Motor neuron (in vitro differentiated cells): ENCODE measurements around the gene SEPTIN14. TPM values are rescaled to one million over a fixed set of nuclear protein-coding genes. Genes with fewer than 3 reads are reported as not detected.
"Not testable (repeated sequence)": the region's sequence is repeated elsewhere in the genome, so short reads cannot be mapped to it uniquely, and the experiment has no call there.

Experiments
- ATAC-seq, 8 experiments: fragments of 200-7000 bp; cut with Tn5 transposase; replicated peaks in 6 of 8; 2 replicates each; pipeline ENCODE4 v1.8.0; 2021; ENCODE audit warnings: mild to moderate bottlenecking in 8 of 8, moderate library complexity in 8 of 8
- H3K27ac ChIP-seq, 2 donors: fragments of 250-450 bp; sonication (Bioruptor Pico); 2 replicates each; pipeline ENCODE4 v1.9.0; 2021; ENCODE audit warnings: antibody characterized with exemption in 2 of 2, mild to moderate bottlenecking in 2 of 2, moderate library complexity in 1 of 2
- H3K4me1 ChIP-seq, 2 donors: fragments of 250-450 bp; sonication (Bioruptor Pico); replicated peaks in 1 of 2; 2 replicates each; pipeline ENCODE4 v1.6.1; 2021; ENCODE audit warnings: antibody characterized with exemption in 2 of 2, mild to moderate bottlenecking in 2 of 2, moderate library complexity in 1 of 2
- H3K4me3 ChIP-seq, 5 donors: fragments of 250-450 bp; sonication (Bioruptor Pico); 2 replicates each; pipeline ENCODE4 v1.9.0; 2021; ENCODE audit warnings: antibody characterized with exemption in 5 of 5, mild to moderate bottlenecking in 5 of 5, moderate library complexity in 4 of 5
- WGBS, 10 experiments: fragments of 450-650 bp; shearing (Covaris generic); methylation state at CpG; one replicate each; pipeline ENCODE4 v1.0.0; 2022; 5-methylcytosine and 5-hydroxymethylcytosine counted together
- in situ Hi-C, 9 experiments: fragments of 400-800 bp; cut with MboI; loops; one replicate each; pipeline ENCODE4 v1.15.0; 2021; ENCODE audit warnings: low sequenced_read_pairs in 9 of 9, low pct_unique_long_range_greater_than_20kb in 2 of 9; ENCODE audit not compliant: unreplicated experiment in 9 of 9
- total RNA-seq, 8 experiments: library from RNA; unstranded; fragments of 300-600 nt; gene quantifications; 2 replicates each; pipeline versions ENCODE4 v1.2.3 to v1.2.4, GENCODE V29; 2022

Gene SEPTIN14
- total RNA-seq, 8 experiments from 2014 or later = 0.05 to 0.19 TPM; not detected in 6

GRCh38 chr7:55868989-55869388, 6.4 kb upstream of the SEPTIN14 start:
- H3K4me3 ChIP-seq, ATAC-seq, H3K27ac ChIP-seq, H3K4me1 ChIP-seq, in situ Hi-C loops: not testable (repeated sequence)
- 47% methylated on average over 2 of the region's 7 CpGs; no CpG with 5 or more reads in 9 of the 10 experiments for WGBS, 10 experiments

GRCh38 chr7:55845164-55845563, 17.4 kb downstream of the SEPTIN14 start:
- ATAC-seq, H3K4me1 ChIP-seq, H3K27ac ChIP-seq, H3K4me3 ChIP-seq, in situ Hi-C loops: not testable (repeated sequence)
- 0 to 67% (median 33%) methylated on average over 1 of the region's 1 CpG; no CpG with 5 or more reads in 5 of the 10 experiments for WGBS, 10 experiments

GRCh38 chr7:55838595-55838994, 24.0 kb downstream of the SEPTIN14 start:
- no peak for ATAC-seq
- WGBS, 10 experiments = 40 to 100% (median 84%) methylated on average over 1 to 3 of the region's 4 CpGs; no CpG with 5 or more reads in 2 of the 10 experiments
- in situ Hi-C loops = no loop called here
- H3K4me3 ChIP-seq = no peak overlapping the region
- H3K4me1 ChIP-seq = no peaks in the 10 kb centered on the region
- H3K27ac ChIP-seq = no peak overlapping the region

GRCh38 chr7:55827577-55827976, 35.0 kb downstream of the SEPTIN14 start:
- in situ Hi-C loops = no loop called here
- Histone ChIP-seq H3K4me3 (no peak overlapping the region), H3K4me1 (no peaks in the 10 kb centered on the region), H3K27ac (no peak overlapping the region)
- WGBS, 10 experiments = 0 to 100% (median 33%) methylated on average over 1 of the region's 1 CpG; no CpG with 5 or more reads in 6 of the 10 experiments
- no peak for ATAC-seq

- in situ Hi-C loops = no loop called here
- H3K4me1 ChIP-seq = no peaks in the 10 kb centered on the region
- no peak overlapping the region for H3K4me3 ChIP-seq
- H3K27ac ChIP-seq = no peak overlapping the region
- WGBS, 10 experiments = 0 to 86% (median 39%) methylated on average over 1 to 2 of the region's 2 CpGs
- no peak for ATAC-seq
Observed at GRCh38 chr7:55818686-55819085, 43.9 kb downstream of the SEPTIN14 start.

GRCh38 chr7:55797260-55797659, 65.3 kb downstream of the SEPTIN14 start:
- H3K4me1 ChIP-seq, ATAC-seq, H3K27ac ChIP-seq, H3K4me3 ChIP-seq, in situ Hi-C loops: not testable (repeated sequence)
- 0 to 90% (median 29%) methylated on average over 1 of the region's 1 CpG; no CpG with 5 or more reads in 3 of the 10 experiments for WGBS, 10 experiments

GRCh38 chr7:55794527-55794926, 68.0 kb downstream of the SEPTIN14 start:
- peak in 1 of 8 experiments; percentile 25 for ATAC-seq
- in situ Hi-C loops = no loop called here
- Histone ChIP-seq H3K4me3 (no peak overlapping the region), H3K27ac (no peak overlapping the region), H3K4me1 (no peaks in the 10 kb centered on the region)
- 58 to 90% (median 86%) methylated on average over 2 to 8 of the region's 10 CpGs; no CpG with 5 or more reads in 1 of the 10 experiments for WGBS, 10 experiments

- no peaks in the 10 kb centered on the region for H3K4me1 ChIP-seq
- ATAC-seq = no peak
- no peak overlapping the region for H3K4me3 ChIP-seq
- H3K27ac ChIP-seq = no peak overlapping the region
- 76 to 100% (median 89%) methylated on average over 2 to 5 of the region's 5 CpGs; no CpG with 5 or more reads in 1 of the 10 experiments for WGBS, 10 experiments
- in situ Hi-C loops = no loop called here
Observed at GRCh38 chr7:55792048-55792447, 70.5 kb downstream of the SEPTIN14 start.

- no peak overlapping the region for H3K27ac ChIP-seq
- in situ Hi-C loops = no loop called here
- no peaks in the 10 kb centered on the region for H3K4me1 ChIP-seq
- no peak overlapping the region for H3K4me3 ChIP-seq
- 40 to 89% (median 53%) methylated on average over 1 to 6 of the region's 6 CpGs; no CpG with 5 or more reads in 3 of the 10 experiments for WGBS, 10 experiments
- no peak for ATAC-seq
Observed at GRCh38 chr7:55787796-55788195, 74.8 kb downstream of the SEPTIN14 start.

- in situ Hi-C loops = no loop called here
- 20 to 100% (median 71%) methylated on average over 1 to 7 of the region's 7 CpGs; no CpG with 5 or more reads in 2 of the 10 experiments for WGBS, 10 experiments
- Histone ChIP-seq H3K4me3 (no peak overlapping the region), H3K27ac (no peak overlapping the region), H3K4me1 (no peaks in the 10 kb centered on the region)
- ATAC-seq = no peak
Observed at GRCh38 chr7:55786901-55787300, 75.7 kb downstream of the SEPTIN14 start.

- in situ Hi-C loops, H3K27ac ChIP-seq, ATAC-seq, H3K4me1 ChIP-seq, H3K4me3 ChIP-seq: not testable (repeated sequence)
- 0 to 100% (median 88%) methylated on average over 1 of the region's 7 CpGs; no CpG with 5 or more reads in 5 of the 10 experiments for WGBS, 10 experiments
Observed at GRCh38 chr7:55785444-55785843, 77.1 kb downstream of the SEPTIN14 start.

GRCh38 chr7:55784151-55784550, 78.4 kb downstream of the SEPTIN14 start:
- no peak for ATAC-seq
- in situ Hi-C loops = no loop called here
- Histone ChIP-seq H3K4me3 (no peak overlapping the region), H3K27ac (no peak overlapping the region), H3K4me1 (no peaks in the 10 kb centered on the region)
- 0 to 75% (median 35%) methylated on average over 1 to 4 of the region's 4 CpGs; no CpG with 5 or more reads in 3 of the 10 experiments for WGBS, 10 experiments

GRCh38 chr7:55778631-55779030, 83.9 kb downstream of the SEPTIN14 start:
- no peak for ATAC-seq
- no peak overlapping the region for H3K27ac ChIP-seq
- no peak overlapping the region for H3K4me3 ChIP-seq
- WGBS, 10 experiments = 0% methylated on average over 1 of the region's 2 CpGs; no CpG with 5 or more reads in 6 of the 10 experiments
- H3K4me1 ChIP-seq = no peaks in the 10 kb centered on the region
- in situ Hi-C loops = no loop called here

- in situ Hi-C loops = no loop called here
- Histone ChIP-seq H3K27ac (no peak overlapping the region), H3K4me1 (no peaks in the 10 kb centered on the region), H3K4me3 (no peak overlapping the region)
- no peak for ATAC-seq
- 17 to 100% (median 78%) methylated on average over 1 to 3 of the region's 8 CpGs; no CpG with 5 or more reads in 3 of the 10 experiments for WGBS, 10 experiments
Observed at GRCh38 chr7:55776196-55776595, 86.4 kb downstream of the SEPTIN14 start.
